ENCODE results near the gene AKAP1.

The AKAP1 gene

DNA sequence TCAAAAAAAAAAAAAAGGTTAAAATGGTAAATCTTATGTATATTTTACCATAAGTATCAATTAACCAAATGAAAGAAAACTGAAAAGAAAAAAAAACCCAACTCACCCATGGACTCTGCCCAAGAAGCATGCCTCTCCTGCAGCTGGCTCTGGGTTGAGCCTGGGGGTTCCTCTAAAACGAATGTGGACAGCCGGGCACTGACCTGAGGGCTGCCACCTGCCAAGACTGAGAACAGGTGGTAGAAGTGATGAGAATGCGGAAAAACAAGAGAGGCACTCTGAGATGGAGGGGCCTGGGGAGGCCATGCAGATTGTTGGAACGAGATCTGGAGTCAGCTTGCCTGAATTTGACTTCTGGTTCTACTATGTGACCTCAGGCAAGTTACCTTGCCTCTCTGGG, 85.8 kb downstream of the AKAP1 start:
- DNase-seq (ENCODE audit: low spot score), result no peak
